ENCODE data around the gene BTN2A1. TPM values are rescaled to one million over a fixed set of nuclear protein-coding genes. Genes with fewer than 3 reads are reported as not detected.

The BTN2A1 gene
- total RNA-seq, 4 donors from 2014 or later, result 14.7 to 23.9 (median 18.2) TPM

DNA sequence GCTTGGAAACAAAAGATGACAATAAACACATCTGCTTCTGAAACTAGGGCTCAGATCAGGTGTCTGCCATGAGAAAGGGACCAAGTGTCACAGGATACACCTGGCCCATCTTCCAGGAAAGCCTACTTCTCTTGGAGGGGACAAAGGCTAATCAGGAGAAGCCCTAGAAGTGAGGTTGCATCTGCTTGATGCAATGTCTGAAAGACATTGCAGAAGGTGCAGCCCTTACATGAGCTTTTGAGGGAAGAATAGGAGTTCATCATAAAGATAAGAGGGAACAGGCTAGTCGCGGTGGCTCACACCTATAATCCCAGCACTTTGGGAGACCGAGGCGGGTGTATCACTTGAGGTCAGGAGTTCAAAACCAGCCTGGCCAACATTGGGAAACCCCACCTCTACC, 39.9 kb downstream of the BTN2A1 start:
- no peak overlapping the region for H3K27ac ChIP-seq
- H3K4me3 ChIP-seq, result no peak overlapping the region
- peaks cover 0 to 12% (median 5%) of the 10 kb centered on the region in 3 donors for H3K4me1 ChIP-seq
- H3K36me3 ChIP-seq, result no peaks in the 10 kb centered on the region
- H3K27me3 ChIP-seq, result peaks cover 22% of the 10 kb centered on the region
- WGBS, 2 donors (ENCODE audit: low coverage in 1 of 2), result 90% methylated on average over 3 of the region's 4 CpGs; no CpG with 5 or more reads in 1 of the 2 donors
- ATAC-seq, result no peak
- TF ChIP-seq EP300 (IDR thresholded peaks at IDR 0.05) (no peak), POLR2A (IDR thresholded peaks at IDR 0.05) (no peak)
- H3K9me3 ChIP-seq, result no peaks in the 10 kb centered on the region

GRCh38 chr6:26500102-26500501, 42.3 kb downstream of the BTN2A1 start, which contains the start of gene BTN1A1:
Gene BTN1A1, plus strand, starts transcription at chr6:26500303. Its CDS starts 984 bp downstream, at chr6:26501287.
- WGBS, 2 donors (ENCODE audit: low coverage in 1 of 2), result 52 to 70% methylated on average over 2 of the region's 2 CpGs
- peaks cover 47% of the 10 kb centered on the region for H3K27me3 ChIP-seq
- no peaks in the 10 kb centered on the region for H3K36me3 ChIP-seq
- no peak within 1 kb of the TSS for H3K4me3 ChIP-seq
- H3K27ac ChIP-seq, result no peak within 1 kb of the TSS
- ATAC-seq, result no peak
- peaks cover 0 to 12% (median 5%) of the 10 kb centered on the region in 3 donors for H3K4me1 ChIP-seq
- no peak for TF ChIP-seq POLR2AphosphoS5 (IDR thresholded peaks at IDR 0.05)
- TF ChIP-seq, protein P1, sequence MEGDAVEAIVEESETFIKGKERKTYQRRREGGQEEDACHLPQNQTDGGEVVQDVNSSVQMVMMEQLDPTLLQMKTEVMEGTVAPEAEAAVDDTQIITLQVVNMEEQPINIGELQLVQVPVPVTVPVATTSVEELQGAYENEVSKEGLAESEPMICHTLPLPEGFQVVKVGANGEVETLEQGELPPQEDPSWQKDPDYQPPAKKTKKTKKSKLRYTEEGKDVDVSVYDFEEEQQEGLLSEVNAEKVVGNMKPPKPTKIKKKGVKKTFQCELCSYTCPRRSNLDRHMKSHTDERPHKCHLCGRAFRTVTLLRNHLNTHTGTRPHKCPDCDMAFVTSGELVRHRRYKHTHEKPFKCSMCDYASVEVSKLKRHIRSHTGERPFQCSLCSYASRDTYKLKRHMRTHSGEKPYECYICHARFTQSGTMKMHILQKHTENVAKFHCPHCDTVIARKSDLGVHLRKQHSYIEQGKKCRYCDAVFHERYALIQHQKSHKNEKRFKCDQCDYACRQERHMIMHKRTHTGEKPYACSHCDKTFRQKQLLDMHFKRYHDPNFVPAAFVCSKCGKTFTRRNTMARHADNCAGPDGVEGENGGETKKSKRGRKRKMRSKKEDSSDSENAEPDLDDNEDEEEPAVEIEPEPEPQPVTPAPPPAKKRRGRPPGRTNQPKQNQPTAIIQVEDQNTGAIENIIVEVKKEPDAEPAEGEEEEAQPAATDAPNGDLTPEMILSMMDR (IDR thresholded peaks at IDR 0.05), result no peak
- no peak for TF ChIP-seq POLR2A (IDR thresholded peaks at IDR 0.05)
- no peak for TF ChIP-seq EP300 (IDR thresholded peaks at IDR 0.05)
- H3K9me3 ChIP-seq, result no peaks in the 10 kb centered on the region

- Histone ChIP-seq H3K27me3 (peaks cover 53% of the 10 kb centered on the region), H3K9me3 (no peaks in the 10 kb centered on the region), H3K27ac (no peak overlapping the region), H3K36me3 (no peaks in the 10 kb centered on the region), H3K4me3 (peak overlapping the region; percentile 1 to 43), H3K4me1 (peaks cover 0 to 12% (median 5%) of the 10 kb centered on the region in 3 donors)
- ATAC-seq, result no peak
- TF ChIP-seq POLR2A (IDR thresholded peaks at IDR 0.05) (no peak), POLR2AphosphoS5 (IDR thresholded peaks at IDR 0.05) (no peak), EP300 (IDR thresholded peaks at IDR 0.05) (no peak)
- TF ChIP-seq, protein P1 (IDR thresholded peaks at IDR 0.05), result no peak
- 7 to 13% methylated on average over 4 to 20 of the region's 49 CpGs for WGBS, 2 donors (ENCODE audit: low coverage in 1 of 2)
Measured at GRCh38 chr6:26501482-26501986, 43.8 kb downstream of the BTN2A1 start.

- no peak for TF ChIP-seq EP300 (IDR thresholded peaks at IDR 0.05)
- TF ChIP-seq, protein P1 (IDR thresholded peaks at IDR 0.05), result no peak
- TF ChIP-seq POLR2A (IDR thresholded peaks at IDR 0.05), result no peak
- Histone ChIP-seq H3K4me1 (peaks cover 0 to 12% (median 5%) of the 10 kb centered on the region in 3 donors), H3K27me3 (peaks cover 53% of the 10 kb centered on the region), H3K9me3 (no peaks in the 10 kb centered on the region), H3K27ac (no peak overlapping the region), H3K36me3 (no peaks in the 10 kb centered on the region), H3K4me3 (peak overlapping the region; percentile 1 to 43)
- no peak for ATAC-seq
Measured at GRCh38 chr6:26502165-26502564, 44.4 kb downstream of the BTN2A1 start.

DNA sequence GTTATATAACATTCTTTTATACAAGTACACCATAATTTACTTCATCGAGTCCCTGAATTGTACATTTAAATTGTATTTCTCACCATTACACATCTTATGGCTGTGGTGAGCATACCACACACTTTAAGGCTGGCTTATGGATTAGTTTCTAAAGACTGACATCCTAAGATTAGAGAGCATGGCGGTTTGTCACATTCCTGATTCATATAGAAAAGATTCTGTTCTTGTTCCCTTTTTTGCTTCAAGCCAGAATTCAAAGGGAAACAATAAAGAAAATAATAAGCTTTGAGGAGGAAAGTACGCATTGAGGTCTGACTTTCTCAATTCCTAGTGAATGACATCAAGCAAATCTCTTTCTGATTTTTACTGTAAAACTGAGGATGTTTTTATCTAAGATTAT, 44.9 kb downstream of the BTN2A1 start:
- Histone ChIP-seq H3K4me3 (no peak overlapping the region), H3K36me3 (no peaks in the 10 kb centered on the region), H3K27me3 (peaks cover 53% of the 10 kb centered on the region), H3K9me3 (no peaks in the 10 kb centered on the region), H3K4me1 (peaks cover 0 to 12% (median 5%) of the 10 kb centered on the region in 3 donors), H3K27ac (no peak overlapping the region)
- no peak for ATAC-seq
- TF ChIP-seq POLR2A (IDR thresholded peaks at IDR 0.05), result no peak
- TF ChIP-seq POLR2AphosphoS5 (IDR thresholded peaks at IDR 0.05), result no peak
- TF ChIP-seq EP300 (IDR thresholded peaks at IDR 0.05), result no peak
- TF ChIP-seq, protein P1 (IDR thresholded peaks at IDR 0.05), result no peak
- WGBS, 2 donors (ENCODE audit: low coverage in 1 of 2), result 95 to 100% methylated on average over 2 to 3 of the region's 3 CpGs

Measured in gastroesophageal sphincter (tissue), 4 donors.